ENCODE measurements around the gene TTC7B.

The TTC7B gene

DNA sequence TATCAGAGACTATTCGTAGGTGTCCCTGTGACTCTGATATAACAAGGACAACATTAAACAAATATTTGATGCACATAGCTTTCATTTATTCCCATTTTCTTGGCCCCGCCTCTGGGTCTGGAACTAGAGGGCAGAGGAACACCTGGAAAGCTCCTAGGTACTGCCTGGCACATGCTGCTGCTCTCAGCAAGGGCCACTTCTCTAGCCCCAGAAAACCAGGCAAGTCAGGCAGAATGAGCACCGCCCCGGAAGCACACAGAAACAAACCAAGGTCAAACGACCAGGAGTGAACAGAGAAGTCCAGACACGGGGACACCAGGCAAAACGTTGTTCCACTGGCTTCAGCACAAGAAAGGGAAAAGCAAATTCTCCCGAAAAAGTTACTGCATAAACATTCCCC is 76.1 kb downstream of the TTC7B start:
- Histone ChIP-seq H3K4me3 (ENCODE audit: low read length) (no peak overlapping the region), H3K27ac (ENCODE audit: low read depth, low read length) (no peak overlapping the region), H3K9me3 (ENCODE audit: insufficient read depth, low read depth, low read length) (no peaks in the 10 kb centered on the region), H3K4me1 (ENCODE audit: insufficient read depth, low read length) (no peaks in the 10 kb centered on the region), H3K36me3 (ENCODE audit: insufficient read depth, low read length) (no peaks in the 10 kb centered on the region), H3K27me3 (ENCODE audit: insufficient read depth, low read length) (no peaks in the 10 kb centered on the region), H3K9ac (ENCODE audit: low read depth, low read length) (no peak overlapping the region)
- WGBS = 90% methylated on average over 8 of the region's 8 CpGs

DNA sequence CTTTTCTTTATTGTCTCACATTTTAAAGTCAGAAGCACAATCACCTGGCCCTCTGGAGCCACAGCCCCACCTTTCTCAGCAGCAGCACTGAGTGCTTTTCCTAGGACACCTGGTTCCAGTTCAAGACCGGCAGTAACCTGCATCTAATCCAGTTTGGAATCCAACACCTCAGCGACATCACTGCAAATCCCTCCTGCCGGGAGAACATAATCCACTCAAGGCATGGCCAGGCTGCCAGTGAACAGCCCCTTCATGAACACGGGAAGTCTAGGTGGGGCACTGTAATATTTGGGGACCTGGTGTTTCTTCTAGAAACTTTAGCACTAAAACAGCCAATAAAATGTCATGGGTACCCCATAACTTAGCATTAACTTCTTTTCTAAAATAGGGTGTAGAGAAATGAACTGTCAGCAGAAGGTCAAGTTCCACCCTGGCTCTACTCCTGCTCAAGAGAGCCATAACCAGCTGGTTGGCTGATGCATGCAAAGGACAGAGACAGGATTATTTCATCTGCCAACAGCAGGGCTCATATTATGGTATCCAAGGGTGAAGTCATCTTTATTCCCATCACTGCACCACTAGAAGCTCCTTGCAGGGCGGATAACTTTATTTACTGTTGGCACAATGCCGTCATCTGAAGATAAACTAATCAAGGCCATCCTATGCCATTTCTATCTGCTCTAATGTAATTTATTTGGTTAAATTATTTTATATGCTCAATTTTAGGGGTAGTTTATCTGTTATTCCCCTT is 76.7 kb downstream of the TTC7B start:
- H3K9me3 ChIP-seq (ENCODE audit: insufficient read depth, low read depth, low read length) = no peaks in the 10 kb centered on the region
- whole genome bisulfite sequencing = 94% methylated on average over 6 of the region's 6 CpGs
- H3K9ac ChIP-seq (ENCODE audit: low read depth, low read length) = no peak overlapping the region
- H3K27ac ChIP-seq (ENCODE audit: low read depth, low read length) = no peak overlapping the region
- no peaks in the 10 kb centered on the region for H3K36me3 ChIP-seq (ENCODE audit: insufficient read depth, low read length)
- H3K27me3 ChIP-seq (ENCODE audit: insufficient read depth, low read length) = no peaks in the 10 kb centered on the region
- H3K4me3 ChIP-seq (ENCODE audit: low read length) = no peak overlapping the region
- no peaks in the 10 kb centered on the region for H3K4me1 ChIP-seq (ENCODE audit: insufficient read depth, low read length)

GRCh38 chr14:90733139-90733808 is 83.0 kb downstream of the TTC7B start:
- no peak overlapping the region for H3K4me3 ChIP-seq (ENCODE audit: low read length)
- H3K4me1 ChIP-seq (ENCODE audit: insufficient read depth, low read length) = no peaks in the 10 kb centered on the region
- no peak overlapping the region for H3K9ac ChIP-seq (ENCODE audit: low read depth, low read length)
- H3K9me3 ChIP-seq (ENCODE audit: insufficient read depth, low read depth, low read length) = no peaks in the 10 kb centered on the region
- WGBS = 94% methylated on average over 16 of the region's 16 CpGs
- no peaks in the 10 kb centered on the region for H3K36me3 ChIP-seq (ENCODE audit: insufficient read depth, low read length)
- H3K27me3 ChIP-seq (ENCODE audit: insufficient read depth, low read length) = no peaks in the 10 kb centered on the region
- H3K27ac ChIP-seq (ENCODE audit: low read depth, low read length) = no peak overlapping the region

- Histone ChIP-seq H3K4me3 (ENCODE audit: low read length) (no peak overlapping the region), H3K27ac (ENCODE audit: low read depth, low read length) (no peak overlapping the region), H3K9me3 (ENCODE audit: insufficient read depth, low read depth, low read length) (no peaks in the 10 kb centered on the region), H3K9ac (ENCODE audit: low read depth, low read length) (no peak overlapping the region), H3K27me3 (ENCODE audit: insufficient read depth, low read length) (no peaks in the 10 kb centered on the region), H3K4me1 (ENCODE audit: insufficient read depth, low read length) (no peaks in the 10 kb centered on the region), H3K36me3 (ENCODE audit: insufficient read depth, low read length) (no peaks in the 10 kb centered on the region)
- 95% methylated on average over 7 of the region's 7 CpGs for WGBS
These were observed 83.5 kb downstream of the TTC7B start for GRCh38 chr14:90732718-90733117.

DNA sequence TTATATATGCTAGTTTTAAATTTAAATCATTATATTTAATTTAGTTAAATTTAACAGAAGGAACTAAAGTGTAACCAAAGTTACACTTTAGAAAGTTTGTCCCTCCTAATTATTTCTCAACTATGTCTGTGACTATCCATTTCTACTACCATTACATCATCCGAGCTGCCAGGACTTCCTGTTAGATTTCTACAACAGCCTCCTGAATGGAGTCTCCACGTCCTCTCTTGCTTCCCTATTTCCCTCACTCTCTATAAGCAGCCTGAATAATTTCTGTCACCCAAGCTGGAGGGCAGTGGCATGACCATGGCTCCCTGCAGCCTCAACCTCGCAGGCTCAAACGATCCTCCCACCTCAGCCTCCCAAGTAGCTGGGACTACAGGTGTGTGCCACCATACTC is 84.1 kb downstream of the TTC7B start:
- Histone ChIP-seq H3K36me3 (ENCODE audit: insufficient read depth, low read length) (no peaks in the 10 kb centered on the region), H3K4me3 (ENCODE audit: low read length) (no peak overlapping the region), H3K9me3 (ENCODE audit: insufficient read depth, low read depth, low read length) (no peaks in the 10 kb centered on the region), H3K27ac (ENCODE audit: low read depth, low read length) (no peak overlapping the region), H3K27me3 (ENCODE audit: insufficient read depth, low read length) (no peaks in the 10 kb centered on the region), H3K4me1 (ENCODE audit: insufficient read depth, low read length) (no peaks in the 10 kb centered on the region), H3K9ac (ENCODE audit: low read depth, low read length) (no peak overlapping the region)
- 91% methylated on average over 4 of the region's 4 CpGs for WGBS

DNA sequence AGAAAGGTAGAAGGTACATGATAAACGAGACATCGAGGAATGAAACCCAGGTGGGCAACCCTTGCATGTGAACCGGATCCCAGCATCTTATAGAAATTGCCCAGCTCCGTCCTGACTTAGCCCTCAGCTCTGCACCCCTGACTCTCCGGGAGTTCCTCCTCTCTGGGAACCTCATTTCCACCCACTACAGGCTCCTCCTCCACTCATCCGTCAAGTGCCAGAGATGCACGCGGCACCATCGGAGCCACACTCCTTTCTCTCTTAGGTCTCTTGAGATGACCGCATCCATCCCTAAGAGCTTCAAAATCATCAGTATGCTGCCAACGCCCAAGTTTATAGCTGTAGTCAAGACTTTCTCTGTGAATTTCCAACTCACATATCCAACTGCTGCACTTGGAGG is 84.7 kb downstream of the TTC7B start:
- WGBS = 94% methylated on average over 11 of the region's 11 CpGs
- Histone ChIP-seq H3K9ac (ENCODE audit: low read depth, low read length) (no peak overlapping the region), H3K27ac (ENCODE audit: low read depth, low read length) (no peak overlapping the region), H3K27me3 (ENCODE audit: insufficient read depth, low read length) (no peaks in the 10 kb centered on the region), H3K9me3 (ENCODE audit: insufficient read depth, low read depth, low read length) (no peaks in the 10 kb centered on the region), H3K4me3 (ENCODE audit: low read length) (no peak overlapping the region), H3K4me1 (ENCODE audit: insufficient read depth, low read length) (0 out of 2 replicates have a peak, but pooled peaks cover 2% of the 10 kb centered on the region), H3K36me3 (ENCODE audit: insufficient read depth, low read length) (no peaks in the 10 kb centered on the region)

- no peak overlapping the region for H3K27ac ChIP-seq (ENCODE audit: low read depth, low read length)
- H3K4me3 ChIP-seq (ENCODE audit: low read length) = no peak overlapping the region
- H3K9ac ChIP-seq (ENCODE audit: low read depth, low read length) = no peak overlapping the region
- H3K4me1 ChIP-seq (ENCODE audit: insufficient read depth, low read length) = peaks cover 5% of the 10 kb centered on the region; the same call in 1 of the 2 replicates
- no peaks in the 10 kb centered on the region for H3K9me3 ChIP-seq (ENCODE audit: insufficient read depth, low read depth, low read length)
- H3K27me3 ChIP-seq (ENCODE audit: insufficient read depth, low read length) = no peaks in the 10 kb centered on the region
- 90% methylated on average over 9 of the region's 9 CpGs for WGBS
- H3K36me3 ChIP-seq (ENCODE audit: insufficient read depth, low read length) = no peaks in the 10 kb centered on the region
These were observed 85.9 kb downstream of the TTC7B start for GRCh38 chr14:90730206-90730766.

- H3K4me1 ChIP-seq (ENCODE audit: insufficient read depth, low read length) = peaks cover 5% of the 10 kb centered on the region; the same call in 1 of the 2 replicates
- H3K27ac ChIP-seq (ENCODE audit: low read depth, low read length) = no peak overlapping the region
- no peak overlapping the region for H3K9ac ChIP-seq (ENCODE audit: low read depth, low read length)
- no peaks in the 10 kb centered on the region for H3K36me3 ChIP-seq (ENCODE audit: insufficient read depth, low read length)
- WGBS = 96% methylated on average over 5 of the region's 5 CpGs
- H3K9me3 ChIP-seq (ENCODE audit: insufficient read depth, low read depth, low read length) = no peaks in the 10 kb centered on the region
- no peaks in the 10 kb centered on the region for H3K27me3 ChIP-seq (ENCODE audit: insufficient read depth, low read length)
- no peak overlapping the region for H3K4me3 ChIP-seq (ENCODE audit: low read length)
These were observed 87.3 kb downstream of the TTC7B start for GRCh38 chr14:90728951-90729350.

DNA sequence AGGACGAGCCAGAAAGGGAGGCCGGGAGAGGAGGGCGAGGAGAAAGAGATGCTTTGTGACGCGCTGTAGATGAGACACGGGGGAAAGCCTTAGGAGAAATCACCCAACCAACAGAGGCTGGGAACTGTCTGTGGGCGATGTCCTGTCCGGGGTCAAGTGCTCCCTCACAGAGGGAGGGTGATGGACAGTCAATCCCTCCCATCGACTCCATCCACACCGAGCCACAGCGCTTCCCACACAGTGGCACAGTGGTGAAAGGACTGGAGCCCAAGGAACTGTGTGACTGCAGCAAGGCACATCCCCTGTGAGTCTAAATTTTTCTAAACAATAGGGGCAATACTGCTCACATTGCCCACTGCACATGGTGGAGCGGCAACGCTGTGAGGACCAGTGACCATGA is 89.1 kb downstream of the TTC7B start:
- no peaks in the 10 kb centered on the region for H3K27me3 ChIP-seq (ENCODE audit: insufficient read depth, low read length)
- peaks cover 5% of the 10 kb centered on the region; the same call in 1 of the 2 replicates for H3K4me1 ChIP-seq (ENCODE audit: insufficient read depth, low read length)
- H3K4me3 ChIP-seq (ENCODE audit: low read length) = no peak overlapping the region
- H3K27ac ChIP-seq (ENCODE audit: low read depth, low read length) = no peak overlapping the region
- 93% methylated on average over 13 of the region's 13 CpGs for WGBS
- H3K9ac ChIP-seq (ENCODE audit: low read depth, low read length) = no peak overlapping the region
- H3K36me3 ChIP-seq (ENCODE audit: insufficient read depth, low read length) = no peaks in the 10 kb centered on the region
- H3K9me3 ChIP-seq (ENCODE audit: insufficient read depth, low read depth, low read length) = no peaks in the 10 kb centered on the region

DNA sequence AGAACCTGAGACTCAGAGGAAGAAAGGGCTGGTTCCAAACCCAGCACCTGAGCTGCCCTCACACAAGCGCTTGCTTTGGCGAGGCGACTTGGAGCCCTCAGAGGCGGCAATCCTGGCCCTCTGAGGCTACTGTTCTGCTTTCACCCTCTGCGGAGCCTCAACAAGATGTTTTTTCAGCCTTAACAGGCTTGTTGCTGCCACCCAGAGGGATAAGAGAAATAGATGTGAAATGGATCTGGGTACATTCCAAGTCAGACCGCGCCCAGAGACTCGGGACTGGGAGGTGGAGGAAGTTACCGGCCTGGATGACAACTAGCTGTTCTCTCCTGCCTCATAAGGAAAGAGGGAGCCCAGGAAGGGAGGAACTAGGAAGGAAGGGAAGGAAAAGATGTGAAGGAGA is 89.6 kb downstream of the TTC7B start:
- H3K9ac ChIP-seq (ENCODE audit: low read depth, low read length) = no peak overlapping the region
- no peaks in the 10 kb centered on the region for H3K27me3 ChIP-seq (ENCODE audit: insufficient read depth, low read length)
- H3K36me3 ChIP-seq (ENCODE audit: insufficient read depth, low read length) = no peaks in the 10 kb centered on the region
- no peak overlapping the region for H3K27ac ChIP-seq (ENCODE audit: low read depth, low read length)
- peaks cover 5% of the 10 kb centered on the region; the same call in 1 of the 2 replicates for H3K4me1 ChIP-seq (ENCODE audit: insufficient read depth, low read length)
- 75% methylated on average over 9 of the region's 9 CpGs for WGBS
- H3K9me3 ChIP-seq (ENCODE audit: insufficient read depth, low read depth, low read length) = no peaks in the 10 kb centered on the region
- H3K4me3 ChIP-seq (ENCODE audit: low read length) = no peak overlapping the region

GRCh38 chr14:90724866-90725265 is 91.4 kb downstream of the TTC7B start:
- Histone ChIP-seq H3K27me3 (ENCODE audit: insufficient read depth, low read length) (no peaks in the 10 kb centered on the region), H3K4me1 (ENCODE audit: insufficient read depth, low read length) (peaks cover 5% of the 10 kb centered on the region; the same call in 1 of the 2 replicates), H3K36me3 (ENCODE audit: insufficient read depth, low read length) (no peaks in the 10 kb centered on the region), H3K27ac (ENCODE audit: low read depth, low read length) (no peak overlapping the region), H3K4me3 (ENCODE audit: low read length) (no peak overlapping the region), H3K9me3 (ENCODE audit: insufficient read depth, low read depth, low read length) (no peaks in the 10 kb centered on the region), H3K9ac (ENCODE audit: low read depth, low read length) (no peak overlapping the region)
- 86% methylated on average over 3 of the region's 3 CpGs for WGBS
